ENCODE data around the gene GRM7. TPM values are rescaled to one million over a fixed set of nuclear protein-coding genes. Genes with fewer than 3 reads are reported as not detected.

GRM7 gene
- total RNA-seq, 2 experiments from 2014 or later = not detected

DNA sequence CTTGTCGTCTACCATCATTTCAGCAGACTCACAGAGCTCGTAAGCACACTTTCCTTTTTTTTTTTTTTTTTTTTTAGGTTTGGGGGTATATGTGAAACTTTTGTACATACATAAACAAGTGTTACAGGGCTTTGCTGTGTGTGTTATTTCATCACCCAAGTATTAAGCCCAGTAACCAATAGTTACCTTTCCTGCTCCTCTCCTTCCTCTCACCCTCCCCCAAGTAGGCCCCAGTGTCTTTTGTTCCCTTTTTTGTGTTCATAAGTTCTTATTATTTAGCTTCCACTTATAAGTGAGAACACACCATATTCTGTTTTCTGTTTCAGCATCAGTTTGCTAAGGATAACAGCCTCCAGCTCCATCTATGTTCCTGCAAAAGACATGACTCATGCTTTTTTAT is 746.8 kb downstream of the GRM7 start:
- no peaks in the 10 kb centered on the region for H3K9me3 ChIP-seq (ENCODE audit: control insufficient read depth in 1 of 2, insufficient read depth in 1 of 2, low read length in 2 of 2)
- intact Hi-C loops (cut with DNase I, micrococcal nuclease) = no loop called here
- H3K27me3 Mint-ChIP-seq = no peaks in the 10 kb centered on the region
- POLR2A ChIA-PET = no interaction called here
- no peaks in the 10 kb centered on the region for H3K36me3 ChIP-seq (ENCODE audit: insufficient read depth, low read length)
- DNase-seq (no peak), ATAC-seq (ENCODE audit: poor library complexity) (no peak)
- no peaks in the 10 kb centered on the region for H3K27me3 ChIP-seq (ENCODE audit: control insufficient read depth in 1 of 2, insufficient read depth in 2 of 2, low read length in 2 of 2)
- H3K36me3 Mint-ChIP-seq (ENCODE audit: low read depth) = no peaks in the 10 kb centered on the region
- no peaks in the 10 kb centered on the region for H3K4me1 Mint-ChIP-seq (ENCODE audit: low read depth)
- H3K4me3 Mint-ChIP-seq = no peak overlapping the region
- H3K4me1 ChIP-seq (ENCODE audit: insufficient read depth, low read length) = no peaks in the 10 kb centered on the region
- H3K9me3 Mint-ChIP-seq = no peaks in the 10 kb centered on the region
- no peak overlapping the region for H3K4me3 ChIP-seq (ENCODE audit: low read length)
- H3K27ac Mint-ChIP-seq = no peak overlapping the region
- no peak overlapping the region for H3K27ac ChIP-seq (ENCODE audit: low read depth in 1 of 2, low read length in 2 of 2)
- no peak for TF ChIP-seq CTCF (IDR thresholded peaks at IDR 0.05)
- CTCF ChIA-PET = interaction anchor here (0.6 kb wide), 1 partner anchor 72 kb away, joined by 3 read pairs; no protein-coding TSS in a partner anchor

GRCh38 chr3:7610634-7611033 is 749.7 kb downstream of the GRM7 start:
- ATAC-seq (ENCODE audit: poor library complexity) = no peak
- no peak for TF ChIP-seq CTCF (IDR thresholded peaks at IDR 0.05)
- ChIA-PET CTCF (no interaction called here), POLR2A (no interaction called here)
- DNase-seq = no peak
- Mint-ChIP-seq H3K4me3 (no peak overlapping the region), H3K27me3 (no peaks in the 10 kb centered on the region), H3K27ac (no peak overlapping the region), H3K36me3 (ENCODE audit: low read depth) (no peaks in the 10 kb centered on the region), H3K9me3 (no peaks in the 10 kb centered on the region), H3K4me1 (ENCODE audit: low read depth) (no peaks in the 10 kb centered on the region)
- H3K9me3 ChIP-seq (ENCODE audit: control insufficient read depth in 1 of 2, insufficient read depth in 1 of 2, low read length in 2 of 2) = no peaks in the 10 kb centered on the region
- H3K36me3 ChIP-seq (ENCODE audit: insufficient read depth, low read length) = no peaks in the 10 kb centered on the region
- H3K27ac ChIP-seq (ENCODE audit: low read depth in 1 of 2, low read length in 2 of 2) = no peak overlapping the region
- H3K4me3 ChIP-seq (ENCODE audit: low read length) = no peak overlapping the region
- H3K4me1 ChIP-seq (ENCODE audit: insufficient read depth, low read length) = no peaks in the 10 kb centered on the region
- H3K27me3 ChIP-seq (ENCODE audit: control insufficient read depth in 1 of 2, insufficient read depth in 2 of 2, low read length in 2 of 2) = no peaks in the 10 kb centered on the region
- intact Hi-C loops (cut with DNase I, micrococcal nuclease) = no loop called here

- Histone ChIP-seq H3K4me1 (ENCODE audit: insufficient read depth, low read length) (no peaks in the 10 kb centered on the region), H3K27me3 (ENCODE audit: control insufficient read depth in 1 of 2, insufficient read depth in 2 of 2, low read length in 2 of 2) (no peaks in the 10 kb centered on the region), H3K36me3 (ENCODE audit: insufficient read depth, low read length) (no peaks in the 10 kb centered on the region), H3K27ac (ENCODE audit: low read depth in 1 of 2, low read length in 2 of 2) (no peak overlapping the region), H3K9me3 (ENCODE audit: control insufficient read depth in 1 of 2, insufficient read depth in 1 of 2, low read length in 2 of 2) (no peaks in the 10 kb centered on the region), H3K4me3 (ENCODE audit: low read length) (no peak overlapping the region)
- no peak overlapping the region for H3K27ac Mint-ChIP-seq
- no peak for DNase-seq
- POLR2A ChIA-PET = no interaction called here
- no peak overlapping the region for H3K4me3 Mint-ChIP-seq
- intact Hi-C loops (cut with DNase I, micrococcal nuclease) = no loop called here
- TF ChIP-seq CTCF (IDR thresholded peaks at IDR 0.05) = no peak
- no peaks in the 10 kb centered on the region for H3K9me3 Mint-ChIP-seq
- no peaks in the 10 kb centered on the region for H3K27me3 Mint-ChIP-seq
- CTCF ChIA-PET = no interaction called here
- ATAC-seq (ENCODE audit: poor library complexity) = no peak
- H3K4me1 Mint-ChIP-seq (ENCODE audit: low read depth) = no peaks in the 10 kb centered on the region
- H3K36me3 Mint-ChIP-seq (ENCODE audit: low read depth) = no peaks in the 10 kb centered on the region
Measured at GRCh38 chr3:7615043-7615442, 754.1 kb downstream of the GRM7 start.
